Fibroblast of skin of right quadriceps (primary cell): ENCODE data around the gene ANKRD63.

Experiments used
- DNase-seq: peaks from one replicate; pipeline ENCODE4 v3.0.0-alpha.2; 2013

ANKRD63 gene

DNA sequence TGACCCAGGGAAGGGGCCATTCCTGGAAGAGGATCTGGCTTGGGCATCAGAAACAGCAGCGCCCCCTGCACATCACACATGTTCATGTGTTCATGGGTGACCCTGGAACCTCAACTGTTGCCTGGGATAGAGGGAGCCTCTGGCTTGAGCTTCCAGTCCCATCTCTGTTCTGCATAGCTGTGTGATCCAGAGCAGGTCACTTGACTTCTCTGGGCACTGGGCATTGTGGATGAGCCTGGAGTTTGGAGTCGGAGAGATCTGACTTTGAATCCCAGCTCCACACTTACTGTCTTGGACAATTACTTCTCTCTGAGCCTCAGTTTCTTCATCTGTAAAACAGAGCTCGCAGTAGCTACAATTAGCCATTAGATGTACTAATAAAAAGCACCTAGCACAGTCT, 28.4 kb downstream of the ANKRD63 start:
- no peak for DNase-seq

DNA sequence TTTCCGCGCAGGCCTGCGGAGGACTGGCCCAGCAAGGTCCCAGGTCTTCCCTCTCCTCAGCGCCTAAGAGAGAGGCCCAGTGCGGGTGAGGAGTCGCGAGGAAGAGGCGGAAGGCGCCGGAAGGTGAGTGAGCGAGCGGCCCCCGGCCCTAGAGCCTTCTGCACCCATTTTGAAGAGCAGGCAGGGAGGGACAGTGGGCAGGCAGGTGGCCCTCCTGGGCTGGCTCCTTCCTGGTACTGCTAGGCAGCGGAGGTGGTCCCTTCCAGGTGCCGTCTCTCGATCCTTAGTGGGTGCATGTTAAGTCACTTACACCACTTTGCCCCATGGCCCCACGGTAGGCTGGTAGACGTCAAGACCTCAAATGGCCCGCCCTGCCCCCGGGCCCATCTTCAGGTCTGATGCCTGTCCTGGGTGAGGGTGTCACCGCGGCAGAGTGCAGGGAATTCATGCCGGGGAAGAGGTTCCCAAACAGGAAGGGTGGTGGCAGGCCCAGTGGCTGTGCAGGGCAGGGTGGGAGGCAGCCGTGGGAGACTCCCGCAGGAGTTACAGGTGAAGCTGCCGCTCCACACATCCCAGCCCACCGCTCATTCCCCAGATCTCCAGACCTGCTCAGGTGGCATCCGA, 29.6 kb downstream of the ANKRD63 start:
- no peak for DNase-seq

DNA sequence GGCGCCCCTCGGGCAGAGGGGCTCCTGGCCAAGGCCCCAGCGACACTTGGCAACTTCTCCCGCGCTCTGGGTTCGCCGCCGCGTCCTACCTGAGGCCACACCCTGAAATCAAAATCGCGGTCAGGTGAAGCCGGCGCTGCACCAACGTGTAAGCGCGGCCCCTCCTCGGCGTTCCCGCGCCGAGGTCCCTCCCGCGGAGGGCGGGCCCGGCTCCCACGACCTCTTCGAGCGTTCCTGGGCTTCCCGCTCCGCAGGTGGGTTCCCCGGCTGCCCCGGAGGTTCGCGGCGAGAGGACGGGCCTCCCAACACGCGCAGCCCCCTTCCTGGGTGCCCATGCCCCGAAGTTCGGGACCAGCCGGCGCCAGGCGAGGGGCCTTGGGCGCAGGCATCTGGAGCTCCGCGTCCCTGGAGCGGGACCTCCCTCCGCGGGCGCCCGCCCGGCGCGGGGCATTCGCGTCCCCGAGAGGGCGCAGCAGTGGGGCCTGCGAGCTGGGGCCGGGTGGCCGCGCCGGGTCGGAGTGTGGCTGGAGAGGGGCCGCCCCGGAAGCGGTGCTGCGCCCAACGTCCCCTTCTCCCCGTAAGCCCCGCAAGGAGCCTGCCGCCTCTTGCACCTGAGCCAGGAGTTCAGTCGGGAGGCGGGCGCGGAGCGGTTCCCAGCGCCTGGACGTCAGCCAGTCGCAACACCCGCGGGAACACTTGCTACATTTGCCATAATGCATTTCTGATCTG, 30.3 kb downstream of the ANKRD63 start:
- no peak for DNase-seq

DNA sequence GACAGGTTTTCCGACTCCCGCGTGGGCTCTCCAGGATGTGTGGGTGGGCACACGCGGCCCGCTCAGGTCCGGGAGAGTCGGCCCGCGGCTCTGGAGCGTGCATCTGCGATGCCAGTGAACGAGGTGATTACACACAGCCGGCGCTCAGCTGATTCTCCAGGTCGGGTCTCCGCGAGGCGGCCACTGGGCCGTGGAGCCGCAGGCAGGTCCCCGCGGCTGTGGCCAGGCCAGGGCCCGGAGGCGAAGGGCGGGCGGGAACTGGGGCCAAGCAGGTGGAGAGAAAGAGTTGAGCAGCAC, 30.8 kb downstream of the ANKRD63 start:
- DNase-seq: no peak

DNA sequence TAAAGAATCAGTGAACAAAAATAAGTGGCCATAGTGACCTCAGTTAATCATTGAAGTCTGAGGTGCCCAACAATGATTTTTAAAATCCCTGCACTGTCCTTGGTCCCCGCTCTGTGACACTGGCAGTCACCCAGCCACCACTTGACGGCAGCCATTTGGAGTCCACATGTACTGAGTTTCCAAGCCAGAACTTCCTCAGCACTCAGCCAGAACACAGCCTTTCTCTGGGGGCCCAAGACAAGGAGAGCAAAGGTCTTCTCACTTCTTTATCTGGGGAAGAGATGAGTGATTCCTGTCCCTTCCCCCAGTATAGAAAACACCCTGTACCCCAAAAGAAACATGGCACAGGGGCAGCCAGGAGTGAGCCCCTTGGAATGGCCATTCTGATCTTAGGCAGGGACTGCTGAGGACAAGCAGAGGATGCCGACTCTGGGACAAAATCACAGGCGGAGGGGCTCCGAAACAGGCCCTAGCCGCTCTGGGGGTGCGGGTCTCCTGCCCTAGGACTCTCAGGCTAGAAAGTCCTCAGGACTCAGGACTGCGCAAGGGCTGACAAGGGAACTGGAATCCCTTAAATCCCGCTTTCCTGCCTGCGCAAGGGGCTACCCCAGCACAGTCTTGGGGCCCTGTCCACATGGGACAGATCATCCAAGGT, 31.3 kb downstream of the ANKRD63 start:
- DNase-seq: no peak

DNA sequence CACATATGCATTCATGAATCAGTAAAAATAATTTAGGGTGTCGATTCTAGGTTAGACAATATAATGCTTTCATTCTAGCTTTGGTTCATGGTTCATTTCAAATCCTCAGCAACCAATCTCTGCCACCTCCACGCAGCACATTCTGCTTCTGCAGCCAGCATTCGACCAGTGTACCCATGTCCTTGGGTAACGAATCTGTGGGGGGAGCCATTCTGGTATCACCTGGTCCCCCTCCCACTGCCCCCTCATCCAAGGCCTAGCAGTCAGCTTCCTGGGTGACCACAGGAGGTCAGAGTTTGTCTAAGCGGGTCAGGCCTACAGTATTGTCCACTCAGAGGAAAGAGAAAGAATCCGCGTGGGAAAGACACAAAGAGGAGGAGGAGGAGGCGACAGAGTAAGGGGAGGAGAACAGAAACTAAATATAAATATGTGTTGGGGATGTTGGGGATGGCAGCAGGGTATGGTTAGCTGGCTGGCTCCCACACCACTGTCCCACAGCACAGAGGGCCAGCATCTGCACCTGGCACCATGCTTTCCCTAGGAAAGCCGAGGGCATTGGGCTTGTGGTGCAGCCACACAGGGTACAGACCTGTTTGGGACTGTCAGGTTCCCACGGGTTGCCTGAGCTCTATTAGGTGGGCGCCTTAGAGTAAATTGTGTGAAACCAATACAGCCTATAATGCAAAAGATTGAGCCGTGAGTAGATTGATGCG, 31.9 kb downstream of the ANKRD63 start:
- no peak for DNase-seq

DNA sequence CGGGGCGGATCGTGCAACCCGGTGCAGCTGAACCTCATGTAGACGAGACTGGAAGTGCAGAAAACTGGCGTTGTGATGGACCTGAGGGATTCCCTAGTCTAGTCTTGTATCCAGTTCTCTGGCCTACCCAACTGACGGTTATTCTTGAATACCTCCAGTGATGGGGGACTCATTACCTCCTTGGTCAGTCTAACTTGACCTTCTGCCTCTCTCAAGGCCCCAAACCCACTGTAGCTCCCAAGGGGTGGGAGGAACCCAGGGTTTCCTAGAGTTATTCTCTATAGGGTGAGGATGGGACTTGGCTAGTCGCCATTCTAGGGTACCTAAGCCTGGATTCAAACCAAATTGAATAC, 32.6 kb downstream of the ANKRD63 start:
- DNase-seq: no peak

DNA sequence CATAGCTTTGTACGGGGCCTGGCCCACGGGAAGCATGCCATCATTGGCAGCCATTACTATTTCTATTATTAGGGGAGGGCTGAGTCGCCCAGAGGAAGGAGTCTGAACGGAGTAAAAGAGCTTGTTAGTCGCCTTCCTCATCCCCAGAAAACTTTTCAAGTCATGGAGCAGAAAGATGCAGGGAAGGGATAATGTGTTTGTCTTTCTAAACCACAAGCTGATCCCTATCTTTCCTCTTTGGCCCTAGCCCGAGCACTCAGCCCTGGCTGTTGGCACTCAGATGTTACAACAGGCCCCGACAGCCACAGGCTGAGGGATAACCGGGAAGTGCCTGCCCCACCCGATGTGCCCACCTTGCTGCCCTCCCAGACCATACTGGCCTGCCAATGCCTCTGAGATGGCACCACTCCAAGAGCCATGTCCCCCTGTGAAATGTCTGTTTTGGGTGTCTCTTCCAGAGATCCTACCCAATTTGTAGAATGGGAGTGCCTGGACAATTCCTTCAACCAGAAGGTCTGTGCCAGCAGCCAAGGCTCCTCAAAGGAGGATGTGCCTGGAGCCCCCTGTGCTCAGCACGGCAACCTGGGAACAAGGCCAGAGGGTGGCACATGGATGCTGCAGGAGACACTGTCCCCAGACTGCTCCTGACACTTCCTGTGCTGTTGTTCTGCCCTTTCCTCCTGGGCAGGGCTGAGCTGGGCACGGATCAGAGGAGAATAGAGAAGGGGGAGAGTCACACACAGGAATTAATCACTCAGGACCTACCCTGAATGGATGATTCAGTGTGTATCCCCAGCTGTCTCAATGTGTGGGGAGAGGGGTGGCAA, 33.2 kb downstream of the ANKRD63 start:
- peak; percentile 42 for DNase-seq

DNA sequence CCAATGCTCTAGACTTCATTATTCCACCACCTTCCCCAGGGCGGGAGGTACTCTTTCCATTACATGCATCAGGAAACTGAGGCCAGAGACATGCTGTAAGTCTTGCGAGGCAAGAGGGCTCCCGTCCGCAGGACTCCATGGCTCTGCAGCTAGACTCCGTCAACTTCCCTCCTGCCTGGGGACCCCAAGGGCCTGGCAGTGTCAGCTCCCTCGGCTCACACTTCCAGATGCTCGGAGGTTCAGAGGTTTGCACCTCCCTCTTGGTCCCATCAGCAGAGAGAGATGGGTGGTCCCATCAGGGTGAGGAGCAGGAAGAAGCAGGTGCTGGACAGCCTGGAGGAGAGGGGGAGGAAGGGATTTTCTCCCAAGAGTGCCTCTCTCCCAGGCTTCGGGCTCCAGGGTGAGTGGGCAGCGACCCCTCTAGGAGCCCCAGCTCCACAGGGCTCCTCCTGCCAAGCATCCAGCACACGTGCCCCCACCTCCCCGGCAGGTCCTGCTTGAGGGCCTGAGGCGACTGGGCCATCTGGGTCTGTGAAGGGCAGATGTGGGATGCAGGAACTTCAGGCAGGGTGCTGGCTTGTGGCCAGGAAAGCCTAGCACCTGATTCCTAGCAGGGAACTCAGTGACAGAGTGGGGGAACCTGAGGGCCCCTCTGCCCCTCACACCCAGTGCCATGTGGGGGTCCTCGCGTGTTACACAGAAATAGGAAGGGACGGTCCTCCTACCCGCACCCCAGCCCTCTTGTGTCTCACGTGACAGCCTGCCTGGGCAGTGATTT, 34.7 kb downstream of the ANKRD63 start:
- DNase-seq: no peak

DNA sequence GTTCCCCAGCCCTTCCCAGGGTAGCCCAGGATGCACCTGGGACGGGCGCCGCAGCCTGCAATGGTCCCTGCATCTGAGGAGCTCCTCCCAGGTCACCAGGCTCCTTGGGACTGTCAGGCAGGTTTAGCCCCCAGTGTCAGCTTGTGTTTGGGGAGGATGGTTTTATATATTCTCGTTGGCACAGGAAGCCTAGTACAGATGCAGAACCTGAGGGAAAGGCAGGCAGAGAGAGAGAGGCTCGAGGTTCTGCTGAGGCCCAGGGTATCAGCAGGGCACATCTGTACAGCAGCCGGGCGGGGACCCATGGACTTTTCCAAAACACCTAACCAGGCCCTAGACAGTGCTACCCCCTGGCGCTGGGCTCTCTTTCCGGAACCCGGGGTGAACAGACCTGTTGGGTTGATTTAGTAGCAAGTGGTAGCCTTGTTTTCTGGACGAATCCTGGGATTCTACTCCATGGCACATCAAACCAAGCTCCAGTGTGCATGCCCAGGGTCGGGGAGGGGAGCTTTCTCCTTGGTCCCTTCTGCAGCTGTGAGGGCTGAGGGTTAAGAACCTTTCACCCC, 35.4 kb downstream of the ANKRD63 start:
- no peak for DNase-seq

DNA sequence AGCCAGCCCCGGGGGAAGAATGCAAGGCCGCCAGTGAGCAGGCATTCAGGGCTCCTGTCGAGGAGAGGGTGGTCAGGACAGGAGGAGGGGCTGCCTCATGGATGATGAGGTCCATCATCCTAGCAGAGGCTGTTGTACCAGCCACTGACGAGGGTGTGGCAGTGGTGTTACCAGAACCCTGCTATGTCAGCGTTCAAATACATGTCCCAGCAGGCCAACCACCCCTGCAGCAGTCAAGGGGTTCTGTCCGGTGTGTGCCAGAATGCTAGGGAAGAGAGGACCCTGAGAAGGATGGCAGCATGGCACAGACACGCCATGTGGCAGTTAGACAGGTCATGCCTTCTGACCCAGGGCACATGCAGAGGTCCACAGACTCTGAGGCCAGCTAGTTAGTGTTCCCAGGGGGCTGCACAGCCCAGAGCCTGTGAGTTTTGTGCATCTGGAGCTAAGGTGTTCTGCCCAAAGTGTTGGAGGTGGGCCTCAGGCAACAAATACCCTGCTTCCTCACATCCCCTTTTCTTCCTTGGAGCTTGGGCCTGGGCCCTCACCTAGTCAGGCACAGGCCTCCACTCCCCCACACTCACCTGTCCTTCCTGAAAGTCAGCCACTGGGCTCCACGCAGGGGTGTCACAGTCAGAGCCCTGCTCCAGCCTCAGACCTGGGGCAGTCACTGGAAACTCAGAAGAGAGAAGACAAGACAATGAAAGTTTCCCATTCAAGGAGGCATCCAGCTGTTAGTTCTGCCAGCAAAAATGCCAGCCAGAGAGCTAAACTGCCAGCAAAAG, 36.2 kb downstream of the ANKRD63 start:
- DNase-seq: no peak

DNA sequence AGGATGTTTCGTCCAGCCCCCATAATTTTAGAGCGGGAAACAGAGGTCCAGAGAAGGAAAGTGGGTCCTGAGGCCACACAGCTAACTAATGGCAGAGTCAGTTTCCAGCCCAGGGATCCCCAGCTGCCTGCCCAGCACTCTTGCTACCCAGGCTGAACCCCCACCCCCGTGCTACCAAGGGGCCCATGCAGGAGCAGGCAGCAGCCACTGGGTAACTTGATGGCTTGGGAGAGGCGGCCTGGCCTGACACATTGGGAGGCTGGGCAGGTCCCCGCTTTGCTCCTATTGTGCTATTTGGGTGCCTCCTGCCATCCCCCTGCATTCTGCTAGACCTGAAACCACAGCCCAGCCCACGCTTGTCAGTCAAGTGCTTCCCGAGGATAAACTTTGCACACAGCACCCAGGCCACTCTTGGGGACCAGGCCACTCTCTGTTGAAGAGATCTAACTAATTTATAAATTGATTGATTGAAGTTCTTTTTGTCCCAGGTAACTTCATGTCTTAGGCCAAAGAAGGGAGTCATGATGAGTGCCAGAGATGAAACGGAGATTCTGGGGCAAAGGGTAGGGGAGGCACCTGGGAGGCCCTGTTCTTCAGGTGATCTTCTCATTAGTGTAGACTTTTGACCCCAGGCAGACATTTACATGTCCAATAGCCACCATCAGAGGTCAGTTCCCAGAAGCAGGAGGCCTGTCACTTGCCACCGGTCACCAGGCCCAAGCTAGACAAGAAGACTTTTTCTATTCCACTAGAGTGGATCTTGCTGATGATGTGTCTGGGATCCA, 37.0 kb downstream of the ANKRD63 start:
- DNase-seq: no peak

DNA sequence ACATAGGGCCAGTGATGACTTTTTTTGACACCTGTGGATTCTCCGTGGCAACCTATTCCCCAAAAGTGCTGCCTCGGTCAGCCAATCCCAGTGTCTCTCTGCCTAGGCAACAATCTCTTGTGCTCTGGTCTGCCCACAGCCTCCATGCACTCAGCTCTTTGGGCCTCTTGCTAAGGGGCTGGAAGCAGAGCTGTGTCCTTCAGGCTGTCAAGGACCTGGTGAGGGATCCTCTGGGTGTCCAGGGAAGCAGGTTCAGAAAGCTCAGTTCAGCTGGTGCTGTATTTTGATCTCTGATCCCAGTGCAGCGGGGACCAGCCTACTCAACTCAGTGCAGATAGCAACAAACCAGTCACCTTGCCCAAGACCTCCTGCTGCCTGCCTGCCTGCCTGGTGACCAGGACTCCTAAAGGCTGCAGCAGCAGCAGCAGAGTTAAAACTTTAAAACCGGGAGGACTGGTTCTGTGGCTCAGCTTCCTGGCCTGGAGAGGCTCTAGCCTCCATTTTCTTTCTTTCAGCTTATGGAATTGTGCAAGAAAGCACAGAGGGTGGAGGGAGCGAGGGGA, 37.8 kb downstream of the ANKRD63 start:
- DNase-seq: no peak

DNA sequence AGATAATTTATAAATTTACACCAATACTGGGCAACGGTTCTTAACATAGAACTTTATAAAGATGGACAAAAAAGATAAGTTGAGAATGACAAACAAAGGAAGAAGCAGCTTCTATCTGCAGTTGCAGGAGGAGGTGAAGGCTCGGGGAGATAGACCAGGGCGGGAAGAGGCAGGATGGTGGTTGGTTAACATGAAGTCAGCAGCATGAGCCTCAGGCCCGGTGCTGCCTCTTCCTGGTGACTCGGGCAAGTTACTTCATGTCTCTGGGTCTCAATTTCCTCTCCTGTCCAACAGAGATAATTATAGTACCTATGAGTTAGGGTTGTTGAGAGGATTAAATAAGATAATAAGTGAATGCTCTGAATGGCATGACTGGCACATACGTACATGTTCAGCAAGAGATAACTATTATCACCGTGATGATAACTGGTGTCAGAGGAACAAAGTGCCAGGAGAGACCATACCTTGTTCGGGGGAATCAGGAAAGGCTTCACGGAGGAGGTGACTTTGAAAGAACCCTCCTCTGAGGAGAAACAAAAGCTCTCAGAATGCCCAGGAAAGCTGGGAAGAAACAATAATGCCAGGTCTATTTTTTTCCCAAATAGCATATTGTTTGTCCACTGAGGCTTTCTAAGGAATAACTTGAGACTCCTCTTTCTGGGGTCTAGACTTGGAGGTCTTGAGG, 39.6 kb downstream of the ANKRD63 start:
- DNase-seq: no peak

DNA sequence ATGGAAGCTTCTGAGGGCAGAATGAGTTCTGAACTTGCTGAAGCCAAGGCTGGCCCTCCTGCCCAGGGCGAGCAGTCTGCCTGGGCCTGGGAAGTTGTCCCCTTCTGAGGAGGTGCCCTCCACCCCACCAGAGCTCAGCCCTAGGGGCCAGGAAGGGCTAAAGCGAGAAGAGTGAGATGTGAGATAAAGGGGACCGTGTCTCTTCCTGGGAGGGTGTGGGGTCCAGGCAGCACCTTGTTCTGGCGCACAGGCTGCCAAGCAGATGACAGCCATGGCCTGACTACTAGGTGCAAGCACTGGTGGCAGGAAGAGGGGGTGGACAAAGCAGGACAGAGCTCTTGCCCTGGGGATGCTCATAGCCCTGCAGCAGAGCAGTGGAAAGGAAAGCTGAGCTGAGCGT, 40.3 kb downstream of the ANKRD63 start:
- no peak for DNase-seq

DNA sequence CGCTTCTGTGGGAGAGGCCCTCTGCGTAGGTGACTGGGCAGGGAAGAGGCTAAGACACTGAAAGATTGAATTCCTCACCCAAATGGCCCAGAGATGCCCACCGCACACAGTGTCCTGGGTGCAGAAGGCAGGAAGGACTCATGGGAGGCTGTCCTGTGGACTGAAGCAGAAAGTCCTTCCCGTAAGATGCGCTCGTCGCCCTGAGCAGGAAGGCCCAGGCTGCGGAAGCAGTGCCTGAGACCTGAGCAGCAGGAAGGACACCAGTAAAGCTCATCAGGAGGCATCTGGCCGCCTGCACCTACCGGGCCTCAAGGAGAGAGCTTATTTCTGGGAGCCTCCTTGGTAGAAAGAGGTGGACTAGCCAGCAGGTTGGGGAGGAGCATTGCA, 40.7 kb downstream of the ANKRD63 start:
- DNase-seq: no peak

DNA sequence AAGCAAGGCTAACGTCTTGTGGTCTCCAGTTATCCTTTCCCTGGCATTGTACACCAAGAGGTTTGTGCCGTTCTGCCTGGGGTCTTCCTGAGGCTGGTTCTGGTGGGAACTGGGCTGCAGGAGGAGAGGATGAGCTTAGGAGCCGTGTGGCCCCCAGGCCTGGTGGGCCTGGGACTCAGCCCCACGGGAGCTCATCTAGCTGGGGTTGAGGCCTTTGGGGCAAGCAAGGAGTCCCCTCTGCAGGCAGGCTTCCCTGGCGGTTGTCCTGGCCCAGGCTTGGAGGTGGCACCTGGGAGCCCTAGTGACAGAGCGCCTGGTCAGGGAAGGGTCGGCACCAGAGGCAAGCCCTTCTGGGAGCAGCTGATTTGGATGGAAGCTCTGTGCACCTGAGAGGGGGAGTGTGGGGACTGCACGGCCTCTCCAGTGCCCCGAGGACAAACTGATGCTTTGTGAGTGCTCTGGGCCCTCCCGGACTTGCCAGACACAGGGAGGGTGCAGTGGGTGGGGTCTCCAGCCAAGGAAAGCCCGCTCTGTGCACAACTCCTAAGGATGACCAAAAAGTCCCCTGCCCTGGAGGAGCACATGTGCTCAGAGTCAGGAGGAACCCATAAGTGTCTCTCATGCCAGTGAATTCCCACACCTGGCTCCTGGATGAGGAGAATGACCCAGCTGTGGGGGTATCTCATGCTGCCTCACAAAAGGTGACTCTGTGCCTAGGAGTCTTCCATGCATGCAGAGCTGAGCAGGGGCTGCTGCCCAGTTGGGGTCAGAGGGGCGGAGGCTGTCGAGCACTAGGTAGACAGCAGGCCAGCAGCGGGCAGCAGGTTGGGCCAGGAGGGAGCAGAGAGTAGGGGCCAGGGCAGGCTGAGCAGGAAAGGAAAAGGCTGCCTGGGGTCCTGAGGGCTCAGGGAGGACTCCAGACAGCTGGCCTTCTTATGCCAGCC, 41.3 kb downstream of the ANKRD63 start:
- DNase-seq: no peak

DNA sequence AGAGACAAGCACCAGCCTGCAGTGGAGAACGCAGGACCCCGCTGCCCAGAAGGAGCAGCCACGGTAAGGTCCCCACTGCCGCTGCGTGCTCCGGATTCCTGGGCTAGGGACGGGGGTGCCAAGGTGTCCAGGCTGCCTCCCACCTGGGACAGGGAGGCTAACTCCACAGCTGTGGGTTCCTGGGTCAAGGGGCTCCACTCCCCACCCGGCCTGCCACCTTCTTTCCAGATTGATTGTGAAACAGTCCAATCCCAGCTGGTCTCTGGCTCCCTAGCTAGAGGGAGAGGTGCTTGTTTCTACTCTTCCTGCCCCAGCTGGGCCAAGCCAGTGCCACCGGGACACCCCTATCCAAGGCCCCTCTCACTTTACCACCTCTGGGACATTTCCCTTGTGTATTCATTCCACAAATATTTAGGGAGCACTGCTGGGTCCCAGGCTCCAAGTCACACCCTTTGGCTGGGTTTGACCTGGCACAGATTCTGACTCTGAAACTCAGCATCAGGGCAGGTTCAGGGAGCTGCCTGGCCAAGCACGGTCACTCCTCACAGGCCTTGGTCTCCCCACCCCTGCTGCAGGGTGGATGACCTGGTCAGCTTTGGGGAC, 42.1 kb downstream of the ANKRD63 start:
- no peak for DNase-seq
